GM19193 (cell line): ENCODE results near the gene TWF1.

Experiments used
- POLR2A ChIP-seq: IDR thresholded peaks from 4 replicates; pipeline ENCODE4 v1.6.1; 2011; ENCODE audit not compliant: insufficient read depth, insufficient read length; ENCODE audit errors: extremely low read depth

The TWF1 gene

DNA sequence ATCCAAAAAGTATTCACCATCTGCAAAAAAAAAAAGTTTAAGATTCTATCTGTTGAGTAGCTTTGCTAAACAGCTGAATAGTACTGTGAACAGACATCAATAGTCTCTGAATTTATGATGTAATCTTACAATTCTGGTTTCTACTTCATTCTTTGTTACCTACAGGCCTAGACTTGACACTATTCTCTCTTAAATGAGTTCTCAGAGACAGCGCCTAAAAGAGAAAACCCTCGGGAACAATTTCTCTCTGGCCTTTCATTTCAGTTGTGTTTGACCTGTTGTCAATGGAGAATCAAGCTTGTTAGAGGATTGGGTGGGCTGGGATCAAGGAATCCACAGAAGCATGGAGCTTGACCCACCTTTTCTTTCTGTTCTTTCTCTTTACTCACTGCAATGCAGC is 5.9 kb upstream of the TWF1 start:
- TF ChIP-seq POLR2A, result no peak

DNA sequence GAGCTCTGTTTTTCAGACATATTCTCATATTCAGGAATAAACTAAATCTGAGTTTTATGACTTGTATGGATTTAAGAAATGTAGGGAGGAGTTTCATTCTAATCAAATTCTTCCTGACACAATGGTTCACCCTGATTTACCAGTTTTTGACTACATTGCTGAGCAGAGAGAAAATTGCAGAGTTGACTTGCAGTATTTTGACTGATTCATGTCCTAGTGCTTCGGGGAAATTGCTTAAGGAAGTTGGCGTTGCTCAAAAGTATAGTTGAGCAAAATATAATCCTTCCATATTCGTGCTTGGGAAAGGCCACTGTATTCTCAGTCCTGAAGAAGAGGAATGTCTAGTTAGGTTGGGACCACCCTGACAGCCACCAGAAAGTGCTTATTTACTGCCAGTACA is 1.3 kb upstream of the TWF1 start:
- no peak for TF ChIP-seq POLR2A

DNA sequence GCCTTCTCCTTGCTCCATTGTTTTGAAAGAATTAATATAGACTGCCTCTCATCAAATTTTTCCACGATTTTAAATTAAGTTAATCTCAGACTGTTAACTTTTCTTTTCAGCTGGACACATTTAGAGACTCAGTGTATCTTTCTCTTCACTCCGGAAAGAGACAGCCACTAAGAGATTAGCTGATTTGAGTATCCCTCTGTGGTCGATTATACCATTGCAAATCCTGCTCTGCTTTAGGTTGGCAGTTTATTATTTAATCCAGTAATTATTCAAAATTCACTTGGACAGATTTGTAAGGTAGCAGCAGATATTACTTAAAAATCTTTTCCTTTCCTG is 588 bp upstream of the TWF1 start:
- TF ChIP-seq POLR2A, result no peak

DNA sequence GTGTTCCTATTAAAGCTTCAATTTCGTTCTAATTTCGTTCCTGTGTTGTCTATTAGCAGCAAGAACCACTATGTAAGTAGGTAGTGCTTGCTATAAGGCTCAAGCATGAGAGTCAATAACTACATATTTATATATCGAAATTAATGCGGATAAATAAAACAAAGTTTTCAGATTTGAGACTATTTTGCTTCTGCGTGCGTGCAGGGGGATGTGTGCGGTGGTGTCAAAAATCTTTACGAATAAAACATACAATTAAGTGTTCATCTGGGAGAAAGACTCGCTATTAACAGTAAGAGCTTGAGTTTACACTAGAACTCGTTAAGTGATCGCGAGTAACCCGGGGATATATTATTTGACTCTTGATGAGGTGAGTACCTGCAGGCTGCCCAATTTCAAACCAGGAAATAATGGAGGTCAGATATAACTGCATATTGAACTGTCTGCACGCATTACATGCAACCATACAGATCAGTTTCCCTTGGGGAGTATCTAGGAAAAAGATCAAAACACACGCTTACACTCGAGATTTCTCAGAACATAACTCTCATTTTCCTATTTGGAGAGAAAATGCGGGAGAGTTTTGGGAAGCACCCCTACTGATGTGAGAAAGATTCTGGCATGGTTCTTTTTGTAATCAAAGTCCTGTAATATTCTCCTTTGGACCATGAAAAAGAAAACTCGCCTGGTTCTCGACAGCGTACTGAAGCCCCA is 813 bp downstream of the TWF1 start:
- no peak for TF ChIP-seq POLR2A

DNA sequence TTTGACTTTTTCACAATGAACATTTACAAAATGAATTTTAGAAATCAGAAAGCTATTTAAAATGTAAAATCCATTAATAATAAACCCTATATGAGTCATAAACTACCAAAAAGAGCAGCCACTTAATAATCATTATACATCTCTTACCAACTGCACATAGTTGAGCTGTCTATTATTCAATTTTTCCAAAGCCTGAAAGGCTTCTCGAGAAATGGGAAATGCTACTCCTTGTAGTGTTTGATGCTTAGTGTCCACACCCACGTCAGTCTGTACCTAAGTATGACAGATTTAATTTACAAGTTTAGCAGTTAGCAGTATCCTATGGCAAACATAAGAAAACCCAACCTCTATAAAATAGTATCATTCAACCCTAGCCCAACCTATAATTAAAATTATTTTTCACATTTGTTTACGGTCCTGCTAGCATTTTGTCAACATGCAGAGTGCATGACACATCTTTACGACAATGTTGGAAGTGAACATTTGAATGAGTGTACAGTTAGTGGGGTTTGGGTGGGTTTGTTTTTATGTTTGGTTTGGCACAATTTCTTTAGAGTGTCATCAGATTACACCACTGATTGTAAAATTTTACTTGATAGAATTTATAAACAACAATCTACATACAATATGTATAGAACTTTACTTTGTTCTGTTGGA is 8.4 kb downstream of the TWF1 start:
- TF ChIP-seq POLR2A, result no peak

DNA sequence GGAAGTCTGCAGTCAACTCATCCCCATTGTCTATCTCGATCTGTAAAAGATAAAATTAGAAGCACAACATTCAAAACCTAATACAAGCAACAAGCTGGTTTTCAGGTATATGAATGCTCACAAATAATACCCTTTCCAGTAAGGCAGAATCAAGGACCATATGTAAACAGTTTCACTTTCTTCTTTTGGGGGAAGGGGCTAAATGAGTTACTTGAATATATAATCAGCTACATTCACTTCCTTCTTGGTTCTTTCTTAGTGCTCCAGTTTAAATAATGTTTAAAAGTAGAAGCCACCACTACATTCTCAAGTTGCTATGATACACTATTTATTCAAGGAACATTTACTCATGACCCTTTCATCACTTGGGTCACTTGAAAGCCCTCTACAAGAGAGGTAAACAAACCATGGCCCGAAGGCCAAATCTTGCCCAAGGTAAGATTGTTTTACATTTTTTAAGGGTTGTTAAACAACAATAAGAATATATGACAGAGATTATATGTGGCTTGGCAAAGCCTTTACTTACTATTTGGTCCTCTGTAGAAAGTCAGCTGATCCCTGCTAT is 10.3 kb downstream of the TWF1 start:
- TF ChIP-seq POLR2A, result no peak

DNA sequence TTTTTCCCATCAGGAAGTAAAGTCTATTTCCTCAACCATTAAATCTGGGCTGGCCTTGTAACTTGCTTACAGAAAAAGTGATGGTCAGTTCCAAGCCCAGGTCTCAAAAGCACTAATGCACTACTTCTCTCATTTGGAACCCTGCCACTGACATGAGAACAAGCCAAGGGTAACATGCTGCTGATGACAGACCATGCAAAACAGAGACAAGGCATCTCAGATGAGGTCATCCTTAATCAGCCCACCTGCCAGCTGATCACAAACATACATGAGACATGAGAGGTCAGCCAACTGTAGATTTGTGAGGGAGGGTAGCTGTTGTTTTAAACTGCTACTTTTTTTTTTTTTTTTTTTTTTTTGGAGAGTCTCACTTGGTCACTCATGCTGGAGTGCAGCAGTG is 16.2 kb downstream of the TWF1 start:
- no peak for TF ChIP-seq POLR2A

DNA sequence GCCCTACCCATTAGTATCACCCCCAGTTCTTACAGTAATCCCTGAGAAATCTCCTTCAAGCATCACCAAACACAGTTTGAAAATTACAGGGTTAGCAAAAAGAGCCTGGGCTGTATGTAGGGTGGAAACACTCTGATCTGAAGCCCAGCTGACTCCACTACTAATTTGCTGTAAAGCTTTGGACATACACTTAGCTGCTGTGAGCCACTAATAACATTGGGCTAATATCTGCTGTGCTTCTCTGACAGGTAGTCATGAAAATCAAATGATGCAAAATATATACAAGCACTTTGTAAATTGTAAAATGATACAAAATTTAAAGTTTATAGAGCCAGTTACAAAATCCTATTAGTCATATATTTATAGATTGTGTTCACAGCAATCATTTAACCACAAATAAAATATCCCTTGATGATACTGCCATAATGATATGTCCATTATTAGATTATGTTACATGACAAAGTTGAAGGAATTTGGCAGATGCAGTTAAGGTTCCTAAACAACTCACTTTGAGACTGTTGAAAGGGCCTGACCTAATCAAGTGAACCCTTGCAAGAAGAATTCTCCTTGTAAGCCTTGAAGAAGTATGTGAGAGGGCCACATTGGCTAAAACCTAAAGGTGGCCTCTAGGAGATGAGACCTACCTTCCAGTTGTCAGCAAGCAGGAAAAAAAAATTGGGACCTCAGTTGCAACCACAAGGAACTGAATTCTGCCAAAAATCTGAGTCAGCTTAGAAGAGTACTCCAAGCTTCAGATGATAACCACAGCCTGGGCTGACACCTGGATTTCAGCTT is 19.0 kb downstream of the TWF1 start:
- TF ChIP-seq POLR2A, result no peak

DNA sequence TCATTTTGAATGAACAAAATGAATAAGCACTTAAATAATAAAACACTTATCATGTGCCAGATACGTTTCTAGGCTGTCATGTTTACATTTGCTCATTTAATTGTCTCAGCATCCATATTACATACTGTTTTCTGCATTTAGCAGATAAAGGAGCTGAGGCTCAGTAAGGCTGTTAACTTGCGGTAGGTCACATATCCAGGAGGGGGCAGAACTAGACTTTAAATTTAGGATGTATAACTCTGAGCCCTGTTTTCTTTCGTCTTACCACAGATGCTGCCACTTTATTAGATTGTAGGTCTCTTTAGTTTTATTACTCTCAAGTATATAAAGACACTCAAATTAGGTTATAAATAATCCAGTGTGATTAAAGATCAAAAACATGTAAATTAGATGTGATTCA is 29.6 kb downstream of the TWF1 start:
- TF ChIP-seq POLR2A, result no peak

DNA sequence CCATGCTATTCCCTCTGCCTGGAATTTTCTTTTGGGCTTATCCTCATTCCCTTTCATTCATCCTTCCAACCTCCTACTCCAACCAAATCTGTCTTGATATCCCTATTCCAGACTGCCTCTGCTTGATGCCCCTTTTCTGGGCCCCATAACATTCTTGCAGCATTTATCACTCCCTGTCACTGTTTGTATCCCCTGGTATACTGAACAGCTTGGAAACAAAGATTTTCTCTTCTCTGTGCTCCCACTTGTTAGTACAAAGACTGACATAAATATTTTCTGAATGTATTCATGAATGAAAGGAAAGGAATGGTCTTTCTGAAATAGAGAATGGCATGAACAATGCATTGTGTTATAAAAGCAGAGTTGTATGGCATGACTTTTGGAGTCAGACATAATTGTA is 39.8 kb downstream of the TWF1 start:
- TF ChIP-seq POLR2A, result no peak

DNA sequence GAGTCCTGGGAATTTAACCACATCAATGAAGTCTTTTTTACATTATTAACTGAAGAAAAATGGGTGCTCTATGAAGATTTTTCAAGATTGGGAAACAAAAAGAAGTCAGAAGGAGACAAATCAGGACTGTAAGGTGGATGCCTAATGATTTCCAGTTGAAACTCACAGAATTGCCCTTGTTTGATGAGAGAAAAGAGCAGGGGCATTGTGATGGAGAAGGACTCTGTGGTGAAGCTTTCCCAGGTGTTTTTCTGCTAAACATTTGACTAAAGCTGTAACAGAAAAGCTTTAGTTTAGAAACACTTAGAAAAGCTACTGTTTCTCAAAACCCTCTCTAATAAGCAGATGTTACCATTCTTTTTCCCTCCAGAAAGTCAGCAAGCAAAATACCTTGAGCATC is 41.6 kb downstream of the TWF1 start:
- TF ChIP-seq POLR2A, result no peak

DNA sequence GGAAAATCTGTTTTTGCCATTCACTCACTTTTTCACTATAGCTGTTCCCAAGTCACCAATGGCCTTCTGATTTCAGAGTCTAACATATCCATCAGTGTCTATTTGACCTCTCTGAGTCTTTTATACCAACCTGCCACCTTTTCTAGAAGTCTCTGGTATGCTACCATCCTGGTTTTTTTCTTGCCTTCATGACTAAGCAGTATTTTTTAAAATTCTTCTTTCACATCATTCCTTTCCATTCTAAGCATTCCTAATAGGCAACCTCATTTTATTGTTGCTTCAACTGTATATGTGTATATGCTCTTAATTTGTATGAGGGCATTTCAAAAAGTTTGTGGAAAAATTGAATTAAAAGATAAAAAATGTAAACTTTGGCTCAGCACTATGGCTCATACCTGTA is 42.3 kb downstream of the TWF1 start:
- no peak for TF ChIP-seq POLR2A

DNA sequence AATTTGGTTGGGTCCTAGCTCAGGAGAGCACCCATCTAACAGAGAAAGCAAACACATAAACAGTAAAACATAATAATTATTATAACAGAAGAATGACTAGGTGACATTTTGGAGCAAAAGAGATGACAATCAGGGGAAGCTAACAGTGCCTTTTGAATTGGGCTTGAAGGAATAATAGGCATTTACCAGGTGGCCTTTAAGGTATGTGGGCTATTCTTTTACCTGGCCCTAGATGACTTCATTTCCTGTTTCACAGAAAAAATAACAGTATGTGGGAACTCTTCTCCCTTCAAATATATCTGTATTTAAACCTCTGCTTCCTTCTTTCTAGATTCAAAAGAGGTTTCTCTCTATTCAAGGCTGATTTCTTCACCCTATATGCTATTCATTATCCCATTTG is 43.5 kb downstream of the TWF1 start:
- TF ChIP-seq POLR2A, result no peak

DNA sequence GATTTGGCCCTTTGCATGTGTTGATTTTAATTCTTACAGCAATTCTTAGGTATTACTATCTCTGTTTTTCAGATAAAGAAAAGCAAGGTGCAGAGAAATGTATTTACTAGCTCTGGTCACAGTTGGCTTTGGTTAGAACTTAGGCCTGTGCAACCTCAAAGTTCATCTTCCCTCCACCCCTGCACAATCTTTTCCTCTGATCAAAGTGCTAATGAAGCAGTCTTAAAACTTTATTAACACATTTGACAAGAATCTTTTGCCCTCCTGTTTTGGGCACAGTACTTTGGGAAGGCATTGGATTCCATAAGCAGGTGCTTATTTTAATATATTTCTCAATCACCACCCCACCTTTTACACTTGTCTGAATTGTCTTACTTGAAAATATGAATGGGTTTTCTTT is 44.6 kb downstream of the TWF1 start:
- TF ChIP-seq POLR2A, result no peak

DNA sequence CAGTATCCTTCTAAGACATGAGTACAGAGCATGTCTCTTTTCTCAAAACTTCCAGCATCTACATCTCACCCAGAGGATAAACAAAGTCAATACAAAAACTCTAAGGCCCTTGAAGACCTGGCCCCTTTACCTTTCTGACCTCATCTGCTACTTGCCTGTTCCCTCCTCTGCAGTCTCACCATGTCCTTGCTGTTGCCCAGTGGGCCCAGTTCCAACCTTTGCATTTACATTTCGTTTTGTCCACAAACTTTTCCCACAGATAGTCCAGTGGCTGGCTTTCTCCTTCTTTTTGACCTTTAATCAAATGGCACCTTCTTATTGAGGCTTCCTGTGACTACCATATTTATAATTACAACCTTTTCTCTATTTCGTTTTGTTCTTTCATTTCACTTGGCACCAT is 45.7 kb downstream of the TWF1 start:
- no peak for TF ChIP-seq POLR2A
